GM10266 (cell line): ENCODE measurements around the gene BMAL2.

Experiments used
- DNase-seq: peaks from one replicate; pipeline ENCODE4 v3.0.0; 2012; ENCODE audit errors: extremely low spot score
- TF ChIP-seq, protein P1 (sequence below): IDR thresholded peaks from 2 replicates; pipeline ENCODE4 v1.5.1; 2012; ENCODE audit warnings: mild to moderate bottlenecking, low read depth; ENCODE audit not compliant: control insufficient read depth, insufficient read depth; ENCODE audit errors: missing control alignments

The BMAL2 gene

DNA sequence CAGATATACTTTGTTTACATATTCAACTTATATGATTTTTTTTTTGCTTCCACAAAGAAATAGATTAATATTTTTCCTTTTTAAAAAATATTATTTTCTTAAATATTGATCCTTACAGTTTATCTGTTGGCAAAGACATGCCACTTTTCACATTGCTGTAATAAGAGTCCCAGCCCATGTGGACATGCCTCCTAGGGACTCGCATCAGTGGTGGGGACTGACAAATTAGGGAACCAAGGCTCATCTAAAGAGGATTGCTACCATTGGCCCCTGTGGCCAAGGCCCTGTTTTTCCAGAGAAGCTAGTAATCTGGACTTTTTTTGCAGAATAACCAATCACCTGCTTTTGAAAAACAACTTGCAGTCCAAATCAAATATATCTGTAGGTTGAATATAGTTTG, 27.8 kb upstream of the BMAL2 start:
- no peak for DNase-seq
- TF ChIP-seq, protein P1, sequence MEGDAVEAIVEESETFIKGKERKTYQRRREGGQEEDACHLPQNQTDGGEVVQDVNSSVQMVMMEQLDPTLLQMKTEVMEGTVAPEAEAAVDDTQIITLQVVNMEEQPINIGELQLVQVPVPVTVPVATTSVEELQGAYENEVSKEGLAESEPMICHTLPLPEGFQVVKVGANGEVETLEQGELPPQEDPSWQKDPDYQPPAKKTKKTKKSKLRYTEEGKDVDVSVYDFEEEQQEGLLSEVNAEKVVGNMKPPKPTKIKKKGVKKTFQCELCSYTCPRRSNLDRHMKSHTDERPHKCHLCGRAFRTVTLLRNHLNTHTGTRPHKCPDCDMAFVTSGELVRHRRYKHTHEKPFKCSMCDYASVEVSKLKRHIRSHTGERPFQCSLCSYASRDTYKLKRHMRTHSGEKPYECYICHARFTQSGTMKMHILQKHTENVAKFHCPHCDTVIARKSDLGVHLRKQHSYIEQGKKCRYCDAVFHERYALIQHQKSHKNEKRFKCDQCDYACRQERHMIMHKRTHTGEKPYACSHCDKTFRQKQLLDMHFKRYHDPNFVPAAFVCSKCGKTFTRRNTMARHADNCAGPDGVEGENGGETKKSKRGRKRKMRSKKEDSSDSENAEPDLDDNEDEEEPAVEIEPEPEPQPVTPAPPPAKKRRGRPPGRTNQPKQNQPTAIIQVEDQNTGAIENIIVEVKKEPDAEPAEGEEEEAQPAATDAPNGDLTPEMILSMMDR, result no peak

DNA sequence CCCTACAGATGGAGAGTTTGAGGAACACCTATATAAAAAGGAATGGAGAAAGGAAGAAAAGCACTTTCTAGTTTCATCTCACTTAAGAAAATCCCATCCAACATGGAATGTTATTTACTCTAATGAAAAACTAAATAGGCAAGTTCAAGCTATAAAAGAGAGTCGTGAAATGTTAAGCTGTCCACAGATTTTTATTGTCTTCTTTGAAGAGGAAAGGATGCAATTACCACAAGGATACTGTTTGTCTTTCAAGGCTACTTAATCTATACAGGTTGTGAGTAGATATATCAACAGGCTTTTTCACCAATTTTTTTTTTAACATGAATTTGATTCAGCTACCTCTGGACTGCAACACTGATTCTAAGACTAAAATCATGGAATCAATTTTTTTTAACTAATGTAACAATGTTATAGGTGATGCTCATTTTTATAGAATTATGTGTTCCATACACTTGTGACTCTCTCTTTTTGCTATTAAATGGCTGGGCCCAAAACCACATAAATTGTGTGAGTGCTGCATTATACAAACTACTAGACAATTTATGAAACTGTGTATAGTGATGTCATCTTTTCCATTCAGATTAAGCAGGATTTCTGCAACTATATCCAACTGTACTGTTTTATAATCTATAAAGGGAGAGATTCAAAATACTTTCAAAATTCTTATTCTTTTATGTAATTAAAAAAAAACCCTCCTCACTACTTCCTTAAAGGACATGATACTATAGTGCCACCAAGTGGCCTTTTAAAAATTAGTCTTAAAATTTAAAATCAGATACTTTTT, 26.8 kb upstream of the BMAL2 start:
- TF ChIP-seq, protein P1, result peak; percentile 29
- DNase-seq, result no peak

DNA sequence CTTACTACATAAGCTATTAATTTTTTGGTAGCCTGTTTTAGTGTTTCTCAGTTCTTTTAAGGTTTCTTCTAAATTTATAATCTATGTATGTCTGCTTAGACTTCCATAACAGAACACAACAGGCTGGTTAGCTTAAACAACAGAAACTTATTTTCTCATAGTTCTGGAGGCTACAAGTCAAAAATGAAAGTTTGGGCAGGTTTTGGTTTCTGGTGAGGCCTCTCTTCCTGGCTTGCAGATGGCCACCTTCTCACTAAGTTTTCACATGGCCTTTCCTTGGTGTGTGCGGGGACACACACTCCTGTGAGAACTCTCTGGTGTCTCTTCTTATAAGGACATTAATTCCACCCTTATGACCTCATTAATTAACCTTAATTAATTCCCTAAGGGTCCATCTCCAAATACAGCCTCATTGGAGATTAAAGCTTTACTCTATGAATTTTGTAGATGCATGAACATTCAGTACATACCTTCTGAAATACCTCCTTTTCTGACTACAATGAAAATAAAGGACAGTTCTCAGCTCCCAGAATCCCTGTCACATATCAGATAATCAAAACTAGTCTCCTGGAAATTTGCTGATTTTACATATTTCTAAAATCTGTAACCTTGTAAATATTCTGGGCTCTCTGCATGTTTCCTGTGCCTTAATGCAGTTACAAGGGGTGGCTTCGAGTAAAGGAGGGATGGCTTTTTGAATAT, 23.2 kb upstream of the BMAL2 start:
- no peak for DNase-seq
- TF ChIP-seq, protein P1, result no peak

DNA sequence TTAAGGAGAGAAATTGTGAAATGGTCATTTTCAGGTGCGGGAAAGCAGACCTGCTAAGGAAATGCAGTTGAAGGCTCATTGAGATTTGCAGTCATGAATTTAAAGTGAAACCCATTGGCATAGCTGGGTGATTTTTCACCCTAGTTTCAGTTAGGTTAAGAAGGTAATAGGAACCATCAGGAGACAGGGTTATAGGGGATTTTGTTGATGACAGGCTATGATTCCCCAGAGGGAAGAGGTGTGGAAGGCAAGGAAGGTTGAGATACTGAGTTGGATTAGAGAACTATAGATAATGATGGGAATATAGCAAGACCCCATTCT, 22.7 kb upstream of the BMAL2 start:
- DNase-seq, result no peak
- TF ChIP-seq, protein P1, result no peak

DNA sequence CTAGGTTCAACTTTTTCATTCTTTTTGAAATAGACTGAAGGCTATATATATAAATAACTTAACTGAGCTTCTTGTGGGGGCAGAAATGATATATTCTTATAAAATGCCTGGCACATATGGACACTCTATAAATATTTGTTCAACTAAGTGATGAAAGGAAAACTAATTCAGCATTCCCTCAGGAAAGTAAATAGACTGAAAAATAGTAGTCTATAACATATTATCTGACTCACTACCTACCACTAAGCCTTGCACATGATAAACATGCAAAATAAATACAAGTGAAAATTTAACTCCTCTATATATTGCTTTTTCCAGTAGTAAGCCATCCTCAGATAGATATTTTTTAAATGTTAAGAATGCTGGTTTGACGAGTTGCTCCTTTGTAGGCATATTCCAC, 15.7 kb upstream of the BMAL2 start:
- no peak for DNase-seq
- TF ChIP-seq, protein P1, result no peak

DNA sequence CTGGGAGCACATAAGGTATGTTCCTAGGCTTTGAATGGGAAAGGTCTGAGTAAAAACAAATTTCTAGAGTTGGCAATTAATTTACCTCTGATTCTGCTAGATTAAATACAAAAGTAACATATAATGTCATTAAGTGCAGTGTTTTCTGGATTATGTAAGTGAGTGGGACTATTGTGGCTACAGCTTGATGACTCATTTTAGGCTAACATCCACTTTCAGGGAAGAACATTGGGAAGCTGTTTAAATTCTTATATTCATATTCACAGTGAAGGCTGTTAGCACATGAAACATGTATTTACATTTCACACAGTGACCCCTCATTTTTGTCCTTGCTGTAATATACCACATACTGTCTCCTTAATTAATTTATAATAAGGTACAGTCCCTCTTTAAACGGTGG, 13.2 kb upstream of the BMAL2 start:
- TF ChIP-seq, protein P1, result no peak
- DNase-seq, result no peak

DNA sequence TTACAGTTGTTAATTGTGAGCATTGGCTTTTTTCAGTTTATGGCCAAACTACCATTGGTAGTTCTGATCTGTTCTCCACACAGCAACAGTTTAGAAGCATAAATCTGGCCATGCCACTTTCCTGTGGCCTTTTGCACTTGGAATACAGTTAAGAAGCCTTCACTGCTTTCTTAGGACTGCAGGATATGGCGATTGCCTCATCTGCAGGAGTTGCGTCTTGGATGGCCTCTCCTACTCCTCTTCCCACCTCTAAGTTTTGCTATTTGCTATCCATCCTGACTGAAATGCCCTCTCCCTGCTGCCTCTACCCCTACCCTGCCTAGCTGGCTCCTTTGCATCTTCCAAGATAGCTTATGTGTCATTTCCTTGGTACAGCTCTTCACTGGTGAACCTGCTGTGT, 12.8 kb upstream of the BMAL2 start:
- no peak for DNase-seq
- TF ChIP-seq, protein P1, result no peak
